B cell (primary cell): ENCODE results near the gene SLTM. TPM values are rescaled to one million over a fixed set of nuclear protein-coding genes. Genes with fewer than 3 reads are reported as not detected.
A peak's percentile ranks its signal among the peaks of the same experiment; 100 is the strongest.

Source experiments
- ATAC-seq: fragments of 200-7000 bp; cut with Tn5 transposase; one replicate; pipeline ENCODE4 v1.10.0; 2021; ENCODE audit warnings: low read depth, mild to moderate bottlenecking, moderate number of reproducible peaks, moderate library complexity
- CTCF ChIA-PET: fragments of 350-600 bp; sonication (Branson Sonifier 250); formaldehyde crosslinking; loops from one replicate; lab custom pipeline; 2021; ENCODE audit warnings: antibody characterized with exemption, inconsistent platforms; lab: Charles Lee
- POLR2A ChIA-PET: fragments of 350-600 bp; sonication (Branson Sonifier 250); formaldehyde crosslinking; loops from one replicate; lab custom pipeline; 2021; ENCODE audit warnings: antibody characterized with exemption; lab: Charles Lee
- DNase-seq: peaks from one replicate; pipeline ENCODE4 v3.0.0; 2013
- H2AFZ ChIP-seq: 2 replicates; pipeline ENCODE4 v1.6.1; 2012; ENCODE audit warnings: mild to moderate bottlenecking, low read depth, low read length; ENCODE audit not compliant: insufficient read depth, poor library complexity, severe bottlenecking
- H3K27ac ChIP-seq, 2 donors: 1 replicate in 1 of 2; 2 replicates in 1 of 2; pipeline ENCODE4 v1.5.1; 2012 to 2013; ENCODE audit warnings: low read length in 2 of 2, mild to moderate bottlenecking in 2 of 2, moderate library complexity in 1 of 2
- H3K27me3 ChIP-seq, 4 experiments: fragments of 200-600 bp in 1 of 4; sonication (generic) in 1 of 4; replicated peaks in 1 of 4; 1 replicate in 2 of 4; 2 replicates in 2 of 4; pipeline versions ENCODE4 v1.6.1 to v1.7.0; 2013 to 2016; ENCODE audit warnings: low read length in 3 of 4, mild to moderate bottlenecking in 2 of 4, mixed read lengths in 1 of 4, moderate library complexity in 1 of 4; ENCODE audit not compliant: insufficient read depth in 4 of 4, control insufficient read depth in 3 of 4; ENCODE audit errors: control extremely low read depth in 1 of 4
- H3K36me3 ChIP-seq, 2 experiments: replicated peaks in 1 of 2; 1 replicate in 1 of 2; 2 replicates in 1 of 2; pipeline versions ENCODE4 v1.6.1 to v1.7.1; 2013; ENCODE audit warnings: low read length in 1 of 2; ENCODE audit not compliant: insufficient read depth in 2 of 2, control insufficient read depth in 1 of 2; ENCODE audit errors: control extremely low read depth in 1 of 2, extremely low read depth in 1 of 2
- H3K4me1 ChIP-seq, 2 donors: fragments of 200-600 bp in 1 of 2; sonication (generic) in 1 of 2; 1 replicate in 1 of 2; 2 replicates in 1 of 2; pipeline versions ENCODE4 v1.5.1 to v1.6.1; 2013 to 2017; ENCODE audit warnings: low read length in 2 of 2; ENCODE audit not compliant: control insufficient read depth in 2 of 2, insufficient read depth in 2 of 2
- H3K4me2 ChIP-seq: replicated peaks from 2 replicates; pipeline ENCODE3; 2012; ENCODE audit warnings: mild to moderate bottlenecking, low read depth, low read length; ENCODE audit not compliant: poor library complexity, severe bottlenecking
- H3K4me3 ChIP-seq, 5 experiments: fragments of 200-600 bp in 1 of 5; sonication (generic) in 1 of 5; 1 replicate in 3 of 5; 2 replicates in 2 of 5; pipeline versions ENCODE4 v1.5.1 to v1.7.0; 2011 to 2016; ENCODE audit warnings: low read length in 4 of 5, mild to moderate bottlenecking in 4 of 5, low read depth in 2 of 5, control low read depth in 1 of 5, moderate library complexity in 1 of 5; ENCODE audit not compliant: insufficient read depth in 1 of 5; ENCODE audit errors: control extremely low read depth in 1 of 5, extremely low read depth in 1 of 5
- H3K79me2 ChIP-seq: fragments of 200-600 bp; sonication (generic); one replicate; pipeline ENCODE4 v1.6.0; 2016; ENCODE audit warnings: low read length; ENCODE audit not compliant: control insufficient read depth, insufficient read depth
- H3K9ac ChIP-seq: fragments of 200-600 bp; sonication (generic); 2 replicates; pipeline ENCODE4 v1.6.1; 2017; ENCODE audit warnings: mild to moderate bottlenecking, low read length, moderate library complexity
- H3K9me3 ChIP-seq, 3 donors: one replicate each; pipeline versions ENCODE4 v1.6.1 to v1.7.1; 2013; ENCODE audit warnings: low read length in 2 of 3; ENCODE audit not compliant: control insufficient read depth in 2 of 3, insufficient read depth in 1 of 3; ENCODE audit errors: control extremely low read depth in 1 of 3
- H4K20me1 ChIP-seq: 2 replicates; pipeline ENCODE4 v1.6.0; 2012; ENCODE audit warnings: mild to moderate bottlenecking, low read length; ENCODE audit not compliant: insufficient read depth, control insufficient read depth, poor library complexity, severe bottlenecking
- H3K27ac Mint-ChIP-seq: one replicate; pipeline ENCODE4 v1.8.0; 2021; ENCODE audit warnings: mixed read lengths
- H3K27me3 Mint-ChIP-seq: one replicate; pipeline ENCODE4 v1.8.0; 2021; ENCODE audit warnings: mixed read lengths
- H3K4me1 Mint-ChIP-seq: one replicate; pipeline ENCODE4 v1.8.0; 2021; ENCODE audit warnings: mixed read lengths
- H3K4me3 Mint-ChIP-seq: one replicate; pipeline ENCODE4 v1.8.0; 2021; ENCODE audit warnings: mixed read lengths
- H3K9me3 Mint-ChIP-seq: one replicate; pipeline ENCODE4 v1.8.0; 2022; ENCODE audit warnings: mixed read lengths; ENCODE audit not compliant: insufficient read depth
- EZH2 ChIP-seq: IDR thresholded peaks from 2 replicates; pipeline ENCODE4 v1.6.1; 2012; ENCODE audit warnings: borderline replicate concordance, low read depth, mild to moderate bottlenecking, moderate library complexity, low read length; ENCODE audit not compliant: insufficient read depth, poor library complexity, severe bottlenecking
- WGBS: methylation state at CpG from one replicate; pipeline ENCODE4 v1.1.5; 2013; ENCODE audit warnings: missing lambda C conversion rate; ENCODE audit not compliant: insufficient coverage; 5-methylcytosine and 5-hydroxymethylcytosine counted together
- intact Hi-C: fragments of 100-400 bp; cut with micrococcal nuclease; formaldehyde crosslinking; loops from one replicate; pipeline ENCODE4 v1.10.0; 2022
- polyA plus RNA-seq: library from polyadenylated mRNA; depleted of rRNA; stranded (reverse); fragments of >200 nt; gene quantifications from 2 replicates; pipeline ENCODE4 v1.2.3, GENCODE V29; 2012
- total RNA-seq, 2 donors: library from RNA; stranded (reverse); fragments of 120-200 nt in 1 of 2; gene quantifications; 1 replicate in 1 of 2; 2 replicates in 1 of 2; pipeline versions ENCODE4 v1.2.3 to v1.2.4, GENCODE V29; 2013 to 2022
- TF ChIP-seq, protein P1 (sequence below): fragments of 200-600 bp; IDR thresholded peaks from one replicate; pipeline ENCODE4 v1.8.0; 2022; ENCODE audit warnings: antibody characterized with exemption, mild to moderate bottlenecking

SLTM gene
- total and polyA plus RNA-seq, 2 donors (not counting 1 experiment from before 2014, with no cell fraction given) = 83.2 to 183 TPM

DNA sequence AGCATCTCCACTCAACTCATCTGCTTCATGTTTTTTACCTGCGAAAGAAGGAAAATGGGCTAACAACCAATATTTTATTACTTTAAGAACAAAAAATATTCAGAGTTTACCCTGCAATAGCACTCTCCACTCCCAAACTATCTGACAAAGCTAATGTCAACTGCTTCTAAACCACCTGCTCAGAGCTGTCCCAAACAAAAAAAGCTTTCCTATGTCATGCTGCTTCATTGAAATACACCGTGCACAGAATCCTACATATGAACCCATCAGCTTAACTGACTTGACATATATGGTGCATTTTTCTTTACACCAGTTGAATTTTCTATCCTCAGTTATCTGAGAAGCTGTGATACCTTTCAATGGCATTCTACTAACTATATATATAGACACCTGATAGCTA, 16.5 kb downstream of the SLTM start:
- Mint-ChIP-seq H3K4me1 (peaks cover 16% of the 10 kb centered on the region), H3K27ac (no peak overlapping the region), H3K27me3 (no peaks in the 10 kb centered on the region), H3K9me3 (no peaks in the 10 kb centered on the region), H3K4me3 (no peak overlapping the region)
- Histone ChIP-seq H3K27me3 (no peaks in the 10 kb centered on the region), H3K9me3 (no peaks in the 10 kb centered on the region), H2AFZ (no peak overlapping the region), H3K9ac (no peak overlapping the region), H3K4me2 (no peak overlapping the region), H4K20me1 (peaks cover 37% of the 10 kb centered on the region), H3K36me3 (peaks cover 11 to 56% of the 10 kb centered on the region in 2 experiments), H3K4me1 (no peaks in the 10 kb centered on the region), H3K4me3 (no peak overlapping the region), H3K79me2 (peaks cover 65% of the 10 kb centered on the region), H3K27ac (no peak overlapping the region)
- POLR2A ChIA-PET = interaction anchor here (1.5 kb wide), 1 partner anchor 23 kb away, joined by 3 read pairs; no protein-coding TSS in a partner anchor
- CTCF ChIA-PET = no interaction called here
- 88% methylated on average over 2 of the region's 2 CpGs for WGBS
- intact Hi-C loops = no loop called here
- DNase-seq (no peak), ATAC-seq (no peak)
- TF ChIP-seq, protein P1, sequence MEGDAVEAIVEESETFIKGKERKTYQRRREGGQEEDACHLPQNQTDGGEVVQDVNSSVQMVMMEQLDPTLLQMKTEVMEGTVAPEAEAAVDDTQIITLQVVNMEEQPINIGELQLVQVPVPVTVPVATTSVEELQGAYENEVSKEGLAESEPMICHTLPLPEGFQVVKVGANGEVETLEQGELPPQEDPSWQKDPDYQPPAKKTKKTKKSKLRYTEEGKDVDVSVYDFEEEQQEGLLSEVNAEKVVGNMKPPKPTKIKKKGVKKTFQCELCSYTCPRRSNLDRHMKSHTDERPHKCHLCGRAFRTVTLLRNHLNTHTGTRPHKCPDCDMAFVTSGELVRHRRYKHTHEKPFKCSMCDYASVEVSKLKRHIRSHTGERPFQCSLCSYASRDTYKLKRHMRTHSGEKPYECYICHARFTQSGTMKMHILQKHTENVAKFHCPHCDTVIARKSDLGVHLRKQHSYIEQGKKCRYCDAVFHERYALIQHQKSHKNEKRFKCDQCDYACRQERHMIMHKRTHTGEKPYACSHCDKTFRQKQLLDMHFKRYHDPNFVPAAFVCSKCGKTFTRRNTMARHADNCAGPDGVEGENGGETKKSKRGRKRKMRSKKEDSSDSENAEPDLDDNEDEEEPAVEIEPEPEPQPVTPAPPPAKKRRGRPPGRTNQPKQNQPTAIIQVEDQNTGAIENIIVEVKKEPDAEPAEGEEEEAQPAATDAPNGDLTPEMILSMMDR = no peak
- no peak for TF ChIP-seq EZH2

DNA sequence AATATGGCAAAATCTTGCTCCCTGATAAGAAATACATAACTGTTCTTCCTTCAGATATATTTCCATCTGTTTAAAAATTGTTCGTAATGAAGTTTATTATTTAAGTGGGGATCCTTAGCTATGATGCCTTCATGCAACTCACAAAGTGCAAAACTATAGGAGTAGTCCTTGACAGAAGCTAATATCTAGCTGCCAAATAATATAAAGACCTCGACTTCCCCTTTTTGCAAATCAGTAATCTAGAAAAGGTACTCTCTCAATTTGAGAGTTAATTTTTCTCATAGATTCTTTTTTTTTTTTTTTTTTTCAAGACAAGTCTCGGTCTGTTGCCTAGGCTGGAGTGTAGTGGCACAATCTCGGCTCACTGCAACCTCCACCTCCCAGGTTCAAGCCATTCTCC, 23.0 kb downstream of the SLTM start:
- Mint-ChIP-seq H3K27ac (no peak overlapping the region), H3K4me1 (peaks cover 24% of the 10 kb centered on the region), H3K9me3 (no peaks in the 10 kb centered on the region), H3K27me3 (no peaks in the 10 kb centered on the region), H3K4me3 (no peak overlapping the region)
- TF ChIP-seq, protein P1 = no peak
- no peak for TF ChIP-seq EZH2
- ChIA-PET POLR2A (interaction anchor here (0.6 to 0.7 kb wide), 2 partner anchors 139 to 735 kb away, joined by 4 to 7 read pairs; partner anchors contain the start of gene MINDY2), CTCF (no interaction called here)
- no peak overlapping the region for H3K4me2 ChIP-seq
- no peaks in the 10 kb centered on the region for H3K27me3 ChIP-seq
- H3K4me1 ChIP-seq = peaks cover 0 to 3% of the 10 kb centered on the region in 2 donors
- peaks cover 35% of the 10 kb centered on the region for H3K79me2 ChIP-seq
- H3K4me3 ChIP-seq = no peak overlapping the region
- peaks cover 6% of the 10 kb centered on the region for H4K20me1 ChIP-seq
- ATAC-seq (no peak), DNase-seq (no peak)
- intact Hi-C loops = no loop called here
- H3K9ac ChIP-seq = no peak overlapping the region
- no peaks in the 10 kb centered on the region for H3K9me3 ChIP-seq
- WGBS = no CpG with 5 or more reads among the region's 4 CpGs
- H3K27ac ChIP-seq = peak overlapping the region in 1 of 2 donors; percentile 5
- H2AFZ ChIP-seq = no peak overlapping the region
- peaks cover 16 to 55% of the 10 kb centered on the region in 2 experiments for H3K36me3 ChIP-seq
